SH-SY5Y (cell line): Measurements from ENCODE around the gene PCIF1.

ENCODE experiments used
- GATA2 ChIP-seq: IDR thresholded peaks from 2 replicates; pipeline ENCODE4 v1.6.1; 2011; ENCODE audit warnings: mild to moderate bottlenecking, low read depth, low read length
- GATA3 ChIP-seq: IDR thresholded peaks from 2 replicates; pipeline ENCODE4 v1.6.1; 2011; ENCODE audit warnings: low read depth, mild to moderate bottlenecking, low read length, moderate library complexity

DNA sequence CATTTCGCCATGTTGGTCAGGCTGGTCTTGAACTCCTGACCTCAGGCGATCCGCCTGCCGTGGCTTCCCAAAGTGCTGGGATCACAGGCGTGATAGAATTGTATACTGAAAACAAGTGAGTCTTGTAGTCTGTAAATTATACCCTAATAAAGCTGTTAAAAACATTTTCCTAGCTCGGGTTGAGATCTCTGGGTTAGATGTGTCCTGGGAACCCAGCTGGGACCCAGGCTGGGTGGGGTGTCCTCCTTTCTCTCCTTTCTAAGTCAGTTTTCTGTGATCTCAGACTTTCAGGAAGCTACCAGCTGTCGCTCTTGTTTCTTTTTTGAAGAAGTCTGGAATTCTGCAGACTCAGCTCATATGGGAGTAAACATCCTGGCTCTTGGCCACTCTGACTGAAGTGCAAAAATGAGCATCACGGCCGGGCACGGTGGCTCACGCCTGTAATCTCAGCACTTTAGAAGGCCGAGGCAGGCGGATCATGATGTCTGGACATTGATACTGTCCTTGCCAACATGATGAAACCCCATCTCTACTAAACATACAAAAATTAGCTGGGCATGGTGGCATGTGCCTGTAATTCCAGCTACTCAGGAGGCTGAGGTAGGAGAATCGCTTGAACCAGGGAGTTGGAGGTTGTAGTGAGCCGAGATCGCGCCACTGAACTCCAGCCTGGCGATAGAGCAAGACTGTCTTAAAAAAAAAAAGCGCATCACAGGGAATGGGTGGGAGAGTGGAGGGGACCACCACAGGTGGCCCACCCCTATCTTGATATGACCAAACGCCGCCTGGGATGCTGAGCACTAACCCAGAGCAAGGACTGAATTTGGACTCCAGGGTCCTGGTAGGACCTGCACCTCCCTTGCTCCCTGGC lies 9.9 kb upstream of the PCIF1 start:
- TF ChIP-seq GATA2 (no peak), GATA3 (no peak)
